HG03135 (cell line): ENCODE measurements around the gene ZNF324B.
"Not testable (repeated sequence)": the region's sequence is repeated elsewhere in the genome, so short reads cannot be mapped to it uniquely, and the experiment has no call there.

Source experiments
- ATAC-seq: cut with Tn5 transposase; IDR thresholded peaks from one replicate; pipeline ENCODE4 v1.9.1; 2021; ENCODE audit warnings: mild to moderate bottlenecking, moderate library complexity; ENCODE audit not compliant: unreplicated experiment

ZNF324B gene

DNA sequence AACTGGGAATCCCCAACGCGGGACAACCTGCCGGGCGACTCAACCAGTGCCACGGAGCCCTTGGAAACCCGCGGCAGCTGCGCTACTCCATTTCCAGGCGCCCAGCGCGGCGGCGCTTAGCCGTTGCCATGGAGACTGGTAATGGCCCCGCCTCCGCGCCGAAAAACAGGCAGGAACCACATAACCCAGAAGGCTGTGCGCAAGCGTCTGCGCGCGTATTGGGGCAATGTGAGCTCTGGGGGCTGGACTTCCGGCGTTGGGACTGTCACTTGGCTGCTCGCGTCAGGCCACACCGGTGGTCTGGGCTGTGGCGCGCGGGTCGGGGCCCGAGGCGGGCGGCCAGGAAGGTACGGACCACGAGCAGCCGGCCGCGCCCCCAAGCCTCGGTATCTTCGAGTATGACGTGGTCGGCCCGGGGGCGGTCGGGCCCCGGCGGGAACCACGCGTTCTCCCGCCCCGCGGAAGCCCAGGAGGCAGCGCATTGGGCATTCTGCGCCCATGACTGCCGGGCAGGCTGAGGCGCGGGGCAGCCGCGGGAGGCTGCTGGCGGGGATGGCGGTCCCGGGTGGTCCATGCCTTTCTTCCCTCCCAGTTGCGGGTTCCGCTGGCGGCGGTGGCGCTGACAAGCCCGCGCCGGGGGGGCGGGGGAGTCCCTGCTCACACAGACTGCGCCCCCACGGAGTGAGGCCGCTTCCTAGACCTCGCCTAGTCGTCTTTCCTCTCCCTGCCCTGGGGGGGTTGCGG is at the start of gene ZNF324B:
Gene ZNF324B (plus strand): TSS at position 265 of the 744 bp plus-strand sequence. CDS start 2,080 bp downstream, outside the sequence.
- ATAC-seq, result peak; percentile 92

- no peak for ATAC-seq
Measured at GRCh38 chr19:58401840-58402421, 49.5 kb upstream of the ZNF324B start.

DNA sequence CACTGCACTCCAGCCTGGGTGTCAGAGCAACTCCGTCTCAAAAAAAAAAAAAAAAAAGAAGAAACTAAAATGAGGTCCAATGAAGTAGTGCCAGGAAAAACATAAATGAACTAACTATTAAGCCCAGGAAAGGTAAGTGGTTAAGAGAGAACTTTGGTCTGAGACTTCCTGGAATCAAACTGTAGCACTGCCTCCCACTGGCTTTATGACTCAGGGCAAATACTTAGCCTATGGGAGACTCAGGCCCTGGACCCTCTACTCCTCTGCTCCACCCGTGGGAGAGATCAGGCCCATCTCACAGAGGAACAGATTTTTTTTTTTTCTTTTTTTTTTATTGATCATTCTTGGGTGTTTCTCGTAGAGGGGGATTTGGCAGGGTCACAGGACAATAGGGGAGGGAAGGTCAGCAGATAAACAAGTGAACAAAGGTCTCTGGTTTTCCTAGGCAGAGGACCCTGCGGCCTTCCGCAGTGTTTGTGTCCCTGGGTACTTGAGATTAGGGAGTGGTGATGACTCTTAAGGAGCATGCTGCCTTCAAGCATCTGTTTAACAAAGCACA is 47.4 kb upstream of the ZNF324B start:
- not testable (repeated sequence) for ATAC-seq

DNA sequence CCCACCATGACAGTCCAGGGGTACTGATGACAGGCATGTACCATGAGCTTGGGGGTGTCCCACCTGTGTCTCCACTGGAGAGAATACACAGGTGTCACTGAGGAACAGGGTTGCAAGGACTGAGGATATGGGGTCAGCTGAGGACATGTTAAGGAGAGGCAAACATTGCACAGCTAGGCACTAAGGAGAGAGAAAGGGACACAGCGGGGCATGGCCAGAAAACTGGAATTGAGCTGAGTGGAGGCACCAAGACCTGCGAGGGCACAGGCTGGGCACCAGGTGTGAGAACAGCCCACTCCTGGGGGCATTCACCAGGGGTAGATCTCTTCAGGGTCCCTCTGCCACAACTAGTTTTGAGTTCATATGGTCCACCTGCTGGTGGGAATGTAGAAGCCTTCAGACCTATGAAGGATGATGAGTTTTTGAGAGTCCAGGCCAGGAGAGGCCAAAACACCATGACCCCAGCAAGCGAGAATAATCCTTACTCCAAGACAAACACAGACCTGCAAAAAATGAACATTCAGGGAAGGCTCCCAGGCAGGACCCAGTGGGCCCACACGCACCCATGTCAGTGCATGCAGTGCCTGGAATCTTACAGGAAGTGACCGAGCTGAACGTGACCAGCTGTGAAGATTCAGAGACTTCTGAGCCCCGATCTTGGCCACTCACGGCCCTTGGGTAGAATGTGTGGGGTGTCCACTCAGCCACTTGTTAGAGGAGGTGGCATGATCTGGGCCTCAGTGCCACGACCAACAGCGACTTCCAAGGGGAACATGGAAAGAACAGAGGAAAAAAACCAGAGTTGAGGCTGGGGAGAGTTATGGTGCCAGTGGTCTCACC is 44.4 kb upstream of the ZNF324B start:
- ATAC-seq, result no peak

DNA sequence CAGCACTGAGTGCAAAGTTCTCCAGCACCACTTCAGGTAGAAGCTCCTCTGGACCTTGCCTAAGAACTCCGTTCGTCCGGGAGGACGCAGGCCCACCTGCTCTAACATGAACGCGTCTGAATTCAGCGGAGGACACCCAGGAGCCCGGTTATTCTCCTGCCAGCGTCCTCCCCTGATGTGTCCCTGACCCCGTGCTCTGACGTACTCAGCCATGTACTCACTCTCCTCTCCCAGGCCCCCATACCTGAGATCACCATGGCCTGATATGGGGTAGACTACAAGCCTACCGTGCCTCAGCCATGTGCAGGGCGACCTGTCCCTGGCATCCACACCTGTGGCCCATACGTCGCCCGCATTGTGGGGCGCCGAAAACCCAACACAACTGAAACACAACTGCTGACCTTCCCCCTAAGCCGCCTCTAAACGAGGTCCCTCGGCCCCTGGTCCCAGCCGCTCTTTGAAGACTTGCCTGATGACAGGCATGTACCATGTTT is 43.7 kb upstream of the ZNF324B start:
- ATAC-seq, result peak; percentile 2

DNA sequence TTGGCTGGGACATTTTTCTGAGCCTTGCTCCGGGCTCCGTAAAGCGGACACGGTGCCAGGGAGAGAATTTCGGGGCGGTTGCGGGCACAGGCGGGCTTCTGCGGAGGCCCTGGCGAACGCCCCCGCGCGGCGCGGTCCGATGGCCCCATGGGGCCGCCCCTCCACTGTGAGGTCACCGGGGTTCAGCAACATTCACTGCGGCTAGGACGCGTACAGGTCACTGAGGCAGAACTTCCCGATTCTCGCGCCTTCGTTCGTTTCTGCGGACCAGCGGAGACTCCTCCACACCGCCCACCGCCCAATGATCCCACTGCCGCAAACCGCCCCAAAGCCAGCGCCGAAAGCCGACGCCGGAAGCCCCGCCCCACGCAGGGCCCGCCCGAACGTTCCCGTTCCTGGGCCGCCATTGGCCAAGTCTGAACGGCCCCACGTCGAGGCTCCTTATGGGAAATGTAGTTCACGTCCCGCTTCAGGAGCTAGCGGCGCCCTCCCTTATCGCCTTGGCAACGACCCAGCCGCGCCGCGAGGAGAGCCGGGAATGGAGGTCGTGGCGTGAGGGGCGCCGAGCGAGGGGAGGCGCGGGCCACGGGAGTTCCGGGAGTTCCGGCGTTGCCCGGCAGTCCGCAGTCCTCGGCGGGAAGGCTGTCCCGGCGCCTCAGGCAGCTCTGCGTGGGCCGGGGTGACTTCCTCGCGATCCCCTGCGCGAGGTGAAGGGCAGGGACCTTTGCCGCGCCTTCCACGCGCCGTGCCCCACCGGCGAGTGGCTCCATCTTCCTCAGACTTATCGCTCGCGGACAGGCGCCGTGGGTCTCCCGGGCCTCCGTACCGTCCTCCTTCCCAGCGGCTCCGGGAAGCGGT is 43.0 kb upstream of the ZNF324B start, which contains the start of gene ZNF584:
Gene ZNF584 (plus strand): TSS at position 498 of the 858 bp plus-strand sequence. CDS start 499 bp downstream, outside the sequence.
- ATAC-seq, result peak; percentile 95

- ATAC-seq, result peak; percentile 7
Measured at GRCh38 chr19:58409010-58409790, 42.2 kb upstream of the ZNF324B start.

GRCh38 chr19:58416604-58417003 is 34.8 kb upstream of the ZNF324B start:
- no peak for ATAC-seq

GRCh38 chr19:58417071-58417470 is 34.4 kb upstream of the ZNF324B start:
- no peak for ATAC-seq

DNA sequence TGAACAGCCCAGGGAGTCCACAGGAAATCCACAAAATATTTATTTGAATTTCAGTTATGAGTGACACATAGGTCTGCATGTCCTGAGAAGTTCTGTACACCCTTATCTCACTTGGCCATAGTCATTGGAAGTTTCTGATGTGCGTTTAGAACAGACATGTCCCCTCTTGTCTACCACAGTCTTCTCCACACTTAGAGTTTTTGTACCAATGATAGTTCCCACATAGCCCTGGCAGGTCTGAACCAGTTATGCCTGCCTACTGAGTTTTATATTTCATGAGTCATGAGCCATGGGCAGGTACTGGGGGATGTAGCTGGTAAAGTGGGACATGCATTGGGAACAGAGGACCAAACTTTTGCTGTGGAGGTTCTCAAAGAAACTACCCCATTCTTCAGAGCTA is 22.8 kb upstream of the ZNF324B start:
- no peak for ATAC-seq

GRCh38 chr19:58429745-58430144 is 21.7 kb upstream of the ZNF324B start:
- no peak for ATAC-seq

- no peak for ATAC-seq
Measured at GRCh38 chr19:58434217-58434616, 17.2 kb upstream of the ZNF324B start.

DNA sequence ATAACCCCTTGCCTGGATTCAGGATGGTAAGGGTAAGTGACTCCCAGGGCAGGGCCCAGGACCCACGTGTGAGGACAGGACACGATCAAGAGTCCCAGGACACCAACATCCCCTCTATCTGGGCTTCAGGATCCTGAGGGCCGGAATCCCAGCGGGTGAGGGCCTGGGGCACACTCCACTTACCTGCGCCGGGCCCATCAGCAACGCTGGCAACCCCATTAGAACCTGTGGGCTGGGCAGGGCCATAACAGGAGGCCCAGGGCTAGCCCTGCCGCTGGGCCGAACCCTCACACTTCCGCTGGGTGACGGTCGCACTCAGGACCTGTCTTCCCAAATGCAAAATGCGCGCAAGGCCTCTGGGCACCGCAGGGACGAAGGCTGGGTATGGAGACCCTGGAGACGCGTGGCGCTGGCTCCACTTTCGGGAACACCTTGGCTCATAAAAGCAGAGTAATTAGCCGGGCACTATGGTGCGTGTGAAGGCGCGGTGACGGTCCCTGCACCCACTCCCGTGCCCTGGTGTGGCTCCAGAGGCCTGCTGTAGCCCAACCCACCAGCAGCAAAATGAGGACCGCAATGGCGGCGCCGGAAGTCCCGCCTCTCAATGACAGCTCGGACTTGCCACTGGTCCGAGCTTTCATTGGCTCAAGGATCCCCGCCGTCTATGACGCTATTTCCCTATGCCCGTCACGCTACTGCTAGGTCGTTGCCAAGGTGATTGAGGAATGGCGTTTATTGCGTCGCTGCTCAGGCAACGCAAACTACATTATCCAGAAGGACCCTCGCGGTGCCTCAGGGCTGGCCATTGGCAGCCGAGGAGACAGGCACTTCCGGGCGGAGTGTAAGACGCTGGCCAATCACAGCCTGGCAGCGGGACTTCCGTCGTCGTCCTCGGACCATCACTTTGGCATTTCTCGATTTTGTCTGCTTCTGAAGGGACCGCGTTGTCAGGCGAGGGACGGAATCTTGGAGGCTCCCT is 11.6 kb upstream of the ZNF324B start, which contains the start of gene ZNF132:
Gene ZNF132 (minus strand): TSS at position 578 of the 979 bp plus-strand sequence. CDS start 332 bp downstream, at position 246.
- ATAC-seq, result peak; percentile 94

DNA sequence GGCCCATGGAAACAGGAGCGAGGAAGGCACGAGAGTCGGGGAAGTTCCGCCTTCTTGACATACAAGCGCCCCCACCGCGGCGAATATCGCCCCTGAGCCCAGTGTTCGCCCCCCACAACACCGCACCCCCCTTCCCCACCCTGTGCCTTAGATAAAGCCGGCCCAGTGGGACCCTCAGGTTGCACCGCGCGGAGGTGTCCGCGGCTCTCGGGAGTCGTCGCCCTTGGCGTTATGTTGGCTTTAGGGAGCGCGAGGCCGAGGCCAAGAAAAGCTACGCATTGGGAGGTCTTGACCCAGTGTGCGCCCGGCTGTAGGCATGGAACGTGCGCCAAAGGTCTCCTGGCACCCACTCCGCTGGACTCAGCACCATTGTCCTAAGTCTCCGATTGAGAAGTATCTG is 10.9 kb upstream of the ZNF324B start:
- no peak for ATAC-seq

GRCh38 chr19:58442986-58443385 is 8.4 kb upstream of the ZNF324B start:
- not testable (repeated sequence) for ATAC-seq

- ATAC-seq, result not testable (repeated sequence)
Measured at GRCh38 chr19:58448860-58449259, 2.6 kb upstream of the ZNF324B start.

DNA sequence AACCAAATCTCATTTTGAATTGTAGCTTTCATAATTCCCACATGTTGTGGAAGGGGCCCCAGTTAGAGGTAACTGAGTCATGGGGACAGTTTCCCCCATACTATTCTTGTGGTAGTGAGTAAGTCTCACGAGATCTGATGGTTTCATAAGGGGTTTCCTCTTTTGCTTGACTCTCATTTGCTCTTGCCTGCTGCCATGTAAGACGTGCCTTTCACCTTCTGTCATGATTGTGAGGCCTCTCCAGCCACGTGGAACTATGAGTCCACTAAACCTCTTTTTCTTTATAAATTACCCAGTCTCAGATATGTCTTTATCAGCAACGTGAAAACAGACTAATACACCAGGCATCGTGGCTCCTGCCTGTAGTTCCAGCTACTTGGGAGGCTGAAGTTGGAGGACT is 1.4 kb upstream of the ZNF324B start:
- not testable (repeated sequence) for ATAC-seq

GRCh38 chr19:58450856-58451357 is 515 bp upstream of the ZNF324B start:
- peak; percentile 9 for ATAC-seq
